ENCODE measurements around the gene ZBED1. TPM values are rescaled to one million over a fixed set of nuclear protein-coding genes. Genes with fewer than 3 reads are reported as not detected.
"Not testable (repeated sequence)": the region's sequence is repeated elsewhere in the genome, so short reads cannot be mapped to it uniquely, and the experiment has no call there.

The ZBED1 gene
- 10 to 100 TPM; 40.9 to 57.4 (median 44.8) TPM for polyA plus RNA-seq (ENCODE audit: insufficient read length in 4 of 4)

- no peak for DNase-seq (ENCODE audit: low read depth in 4 of 4, low spot score in 2 of 4)
These were observed at the start of gene ZBED1, which contains the start of gene DHRSX for GRCh38 chrX:2500803-2501558. Gene ZBED1, minus strand, starts transcription at chrX:2500976. Its CDS starts 10,257 bp downstream, at chrX:2490719. Gene DHRSX, minus strand, starts transcription at chrX:2500976. Its CDS starts 51 bp downstream, at chrX:2500925.

- DNase-seq (ENCODE audit: low read depth in 4 of 4, low spot score in 2 of 4) = no peak
These were observed 49.1 kb upstream of the ZBED1 start for GRCh38 chrX:2549876-2550275.

- no peak for DNase-seq (ENCODE audit: low read depth in 4 of 4, low spot score in 2 of 4)
These were observed 48.1 kb upstream of the ZBED1 start for GRCh38 chrX:2548711-2549423.

GRCh38 chrX:2547736-2548135 lies 47.0 kb upstream of the ZBED1 start:
- no peak for DNase-seq (ENCODE audit: low read depth in 4 of 4, low spot score in 2 of 4)

- DNase-seq (ENCODE audit: low read depth in 4 of 4, low spot score in 2 of 4) = no peak
These were observed 45.7 kb upstream of the ZBED1 start for GRCh38 chrX:2546496-2546895.

GRCh38 chrX:2545144-2545543 lies 44.4 kb upstream of the ZBED1 start:
- DNase-seq (ENCODE audit: low read depth in 4 of 4, low spot score in 2 of 4) = no peak

GRCh38 chrX:2542826-2543521 lies 42.2 kb upstream of the ZBED1 start:
- no peak for DNase-seq (ENCODE audit: low read depth in 4 of 4, low spot score in 2 of 4)

GRCh38 chrX:2541603-2542002 lies 40.8 kb upstream of the ZBED1 start:
- no peak for DNase-seq (ENCODE audit: low read depth in 4 of 4, low spot score in 2 of 4)

GRCh38 chrX:2540426-2540947 lies 39.7 kb upstream of the ZBED1 start:
- no peak for DNase-seq (ENCODE audit: low read depth in 4 of 4, low spot score in 2 of 4)

GRCh38 chrX:2539586-2539985 lies 38.8 kb upstream of the ZBED1 start:
- DNase-seq (ENCODE audit: low read depth in 4 of 4, low spot score in 2 of 4) = no peak

- no peak for DNase-seq (ENCODE audit: low read depth in 4 of 4, low spot score in 2 of 4)
These were observed 37.4 kb upstream of the ZBED1 start for GRCh38 chrX:2538031-2538757.

- no peak for DNase-seq (ENCODE audit: low read depth in 4 of 4, low spot score in 2 of 4)
These were observed 36.2 kb upstream of the ZBED1 start for GRCh38 chrX:2536974-2537373.

- DNase-seq (ENCODE audit: low read depth in 4 of 4, low spot score in 2 of 4) = no peak
These were observed 35.4 kb upstream of the ZBED1 start for GRCh38 chrX:2536141-2536540.

- DNase-seq (ENCODE audit: low read depth in 4 of 4, low spot score in 2 of 4) = not testable (repeated sequence)
These were observed 33.7 kb upstream of the ZBED1 start for GRCh38 chrX:2534261-2535021.

- DNase-seq (ENCODE audit: low read depth in 4 of 4, low spot score in 2 of 4) = no peak
These were observed 32.6 kb upstream of the ZBED1 start for GRCh38 chrX:2533424-2533823.

GRCh38 chrX:2526390-2526789 lies 25.6 kb upstream of the ZBED1 start:
- no peak for DNase-seq (ENCODE audit: low read depth in 4 of 4, low spot score in 2 of 4)

- no peak for DNase-seq (ENCODE audit: low read depth in 4 of 4, low spot score in 2 of 4)
These were observed 23.1 kb upstream of the ZBED1 start for GRCh38 chrX:2523911-2524310.

- no peak for DNase-seq (ENCODE audit: low read depth in 4 of 4, low spot score in 2 of 4)
These were observed 21.2 kb upstream of the ZBED1 start for GRCh38 chrX:2521927-2522386.

GRCh38 chrX:2521092-2521926 lies 20.5 kb upstream of the ZBED1 start:
- DNase-seq (ENCODE audit: low read depth in 4 of 4, low spot score in 2 of 4) = no peak
